ENCODE measurements around the gene TESK2. TPM values are rescaled to one million over a fixed set of nuclear protein-coding genes. Genes with fewer than 3 reads are reported as not detected.
"Not testable (repeated sequence)": the region's sequence is repeated elsewhere in the genome, so short reads cannot be mapped to it uniquely, and the experiment has no call there.

Gene TESK2
- total RNA-seq, 1 donor from 2014 or later: 12.2 TPM

GRCh38 chr1:45516036-45516435, 25.1 kb upstream of the TESK2 start:
- peaks cover 27% of the 10 kb centered on the region for H3K4me1 Mint-ChIP-seq
- DNase-seq (no peak), ATAC-seq (ENCODE audit: low read depth) (no peak)
- peak overlapping the region; percentile 6 for H3K27ac Mint-ChIP-seq
- no peaks in the 10 kb centered on the region for H3K9me3 Mint-ChIP-seq
- ChIA-PET POLR2A (interaction anchor here (0.6 to 0.9 kb wide), 3 partner anchors 28 to 777 kb away, joined by 3 to 8 read pairs (median 3); no protein-coding TSS in a partner anchor), CTCF (interaction anchor here (5.0 kb wide), 1 partner anchor 54 kb away, joined by 24 read pairs; no protein-coding TSS in a partner anchor)
- intact Hi-C loops (cut with micrococcal nuclease): no loop called here
- peaks cover 71% of the 10 kb centered on the region for H3K36me3 Mint-ChIP-seq (ENCODE audit: low read depth)
- no peak for TF ChIP-seq CTCF (IDR thresholded peaks at IDR 0.05)
- H3K4me3 Mint-ChIP-seq: no peak overlapping the region
- no peaks in the 10 kb centered on the region for H3K27me3 Mint-ChIP-seq

GRCh38 chr1:45513532-45514260, 22.7 kb upstream of the TESK2 start:
- H3K9me3 Mint-ChIP-seq; intact Hi-C loops (cut with micrococcal nuclease); H3K27ac Mint-ChIP-seq; DNase-seq; H3K4me3 Mint-ChIP-seq; H3K27me3 Mint-ChIP-seq; ATAC-seq (ENCODE audit: low read depth); H3K4me1 Mint-ChIP-seq: not testable (repeated sequence)
- ChIA-PET POLR2A (interaction anchor here (0.9 to 3.1 kb wide), 8 partner anchors 8 to 210 kb away, joined by 3 to 28 read pairs (median 6); partner anchors contain the start of genes AKR1A1, CCDC163, MMACHC and PRDX1), CTCF (interaction anchor here (1.1 to 3.8 kb wide), 9 partner anchors 8 to 144 kb away, joined by 3 to 186 read pairs (median 10); partner anchors contain the start of genes CCDC163, MMACHC and PRDX1)
- peaks cover 88% of the 10 kb centered on the region for H3K36me3 Mint-ChIP-seq (ENCODE audit: low read depth)

GRCh38 chr1:45512641-45513054, 21.7 kb upstream of the TESK2 start:
- intact Hi-C loops (cut with micrococcal nuclease): loop anchor here (1.0 kb wide), 1 partner anchor 58 kb away; no protein-coding TSS in a partner anchor
- Mint-ChIP-seq H3K4me1 (peaks cover 5% of the 10 kb centered on the region), H3K9me3 (no peaks in the 10 kb centered on the region), H3K4me3 (no peak overlapping the region), H3K27ac (no peak overlapping the region), H3K27me3 (no peaks in the 10 kb centered on the region), H3K36me3 (ENCODE audit: low read depth) (peaks cover 92% of the 10 kb centered on the region)
- CTCF ChIA-PET: interaction anchor here (0.6 to 3.8 kb wide), 23 partner anchors 9 to 784 kb away, joined by 3 to 186 read pairs (median 4); partner anchors contain the start of genes AKR1A1, CCDC163, MMACHC and PRDX1
- ATAC-seq (ENCODE audit: low read depth): peak; percentile 80
- peak; percentile 18 for TF ChIP-seq CTCF (IDR thresholded peaks at IDR 0.05)
- DNase-seq: no peak
- POLR2A ChIA-PET: interaction anchor here (0.6 to 3.1 kb wide), 13 partner anchors 9 to 712 kb away, joined by 3 to 28 read pairs (median 5); partner anchors contain the start of genes AKR1A1, CCDC163, MMACHC and PRDX1

- intact Hi-C loops (cut with micrococcal nuclease): no loop called here
- H3K36me3 Mint-ChIP-seq (ENCODE audit: low read depth): peaks cover 79% of the 10 kb centered on the region
- ChIA-PET POLR2A (interaction anchor here (0.9 to 3.1 kb wide), 4 partner anchors 10 to 40 kb away, joined by 4 to 28 read pairs (median 13); partner anchors contain the start of genes AKR1A1, CCDC163, MMACHC and PRDX1), CTCF (interaction anchor here (0.6 to 3.8 kb wide), 10 partner anchors 10 to 171 kb away, joined by 3 to 186 read pairs (median 12); partner anchors contain the start of genes CCDC163, MMACHC, MUTYH and PRDX1)
- H3K9me3 Mint-ChIP-seq: no peaks in the 10 kb centered on the region
- DNase-seq (no peak), ATAC-seq (ENCODE audit: low read depth) (no peak)
- no peak overlapping the region for H3K4me3 Mint-ChIP-seq
- no peaks in the 10 kb centered on the region for H3K27me3 Mint-ChIP-seq
- no peak for TF ChIP-seq CTCF (IDR thresholded peaks at IDR 0.05)
- H3K27ac Mint-ChIP-seq: no peak overlapping the region
- no peaks in the 10 kb centered on the region for H3K4me1 Mint-ChIP-seq
Measured at GRCh38 chr1:45510972-45511527, 20.1 kb upstream of the TESK2 start.

GRCh38 chr1:45510036-45510971, 19.3 kb upstream of the TESK2 start:
- TF ChIP-seq CTCF (IDR thresholded peaks at IDR 0.05): no peak
- ATAC-seq (ENCODE audit: low read depth): no peak
- Mint-ChIP-seq H3K4me1 (no peaks in the 10 kb centered on the region), H3K36me3 (ENCODE audit: low read depth) (peaks cover 72% of the 10 kb centered on the region), H3K4me3 (no peak overlapping the region), H3K27ac (no peak overlapping the region), H3K27me3 (no peaks in the 10 kb centered on the region), H3K9me3 (no peaks in the 10 kb centered on the region)
- DNase-seq: no peak
- intact Hi-C loops (cut with micrococcal nuclease): no loop called here
- ChIA-PET CTCF (interaction anchor here (0.6 to 3.8 kb wide), 3 partner anchors 11 to 170 kb away, joined by 3 to 186 read pairs (median 19); partner anchors contain the start of genes MUTYH, PRDX1 and TOE1), POLR2A (interaction anchor here (0.5 to 3.1 kb wide), 8 partner anchors 10 to 207 kb away, joined by 3 to 28 read pairs (median 5); partner anchors contain the start of genes AKR1A1, CCDC163, MMACHC and MUTYH)
